HCT116 (cell line): ENCODE data around the gene AKAP8.

Experiments used
- CBX3 ChIP-seq: IDR thresholded peaks from 2 replicates; pipeline ENCODE4 v1.6.1; 2012; ENCODE audit warnings: low read depth
- CEBPB ChIP-seq: IDR thresholded peaks from 2 replicates; pipeline ENCODE4 v1.6.1; 2012; ENCODE audit warnings: low read depth
- CTCF ChIP-seq, 3 experiments: fragments of 200-600 bp in 1 of 3; sonication (generic) in 1 of 3; IDR thresholded peaks in 2 of 3; conservative IDR thresholded peaks in 1 of 3; 2 replicates each; pipeline ENCODE4 v1.5.1; 2012 to 2017; ENCODE audit warnings: low read depth in 2 of 3, low read length in 2 of 3, antibody characterized with exemption in 1 of 3, borderline replicate concordance in 1 of 3, control low read depth in 1 of 3, mild to moderate bottlenecking in 1 of 3, mixed read lengths in 1 of 3, mixed run types in 1 of 3, moderate library complexity in 1 of 3; ENCODE audit not compliant: insufficient read depth in 1 of 3
- EGR1 ChIP-seq: IDR thresholded peaks from 2 replicates; pipeline ENCODE4 v1.6.1; 2012; ENCODE audit warnings: low read depth
- EZH2phosphoT487 ChIP-seq: fragments of 200-600 bp; IDR thresholded peaks from 2 replicates; pipeline ENCODE4 v1.6.1; 2018; ENCODE audit warnings: antibody characterized with exemption, borderline replicate concordance
- POLR2AphosphoS5 ChIP-seq: IDR thresholded peaks from 2 replicates; pipeline ENCODE4 v1.6.1; 2011; ENCODE audit warnings: mild to moderate bottlenecking, low read depth, low read length, moderate library complexity
- REST ChIP-seq: IDR thresholded peaks from 2 replicates; pipeline ENCODE4 v1.6.1; 2012; ENCODE audit warnings: low read depth
- SIN3A ChIP-seq: IDR thresholded peaks from 2 replicates; pipeline ENCODE4 v1.6.1; 2012; ENCODE audit warnings: low read depth
- SP1 ChIP-seq: IDR thresholded peaks from 2 replicates; pipeline ENCODE4 v1.6.1; 2012; ENCODE audit warnings: low read depth
- ZNF274 ChIP-seq: fragments of 200-500 bp; sonication (Bioruptor generic); IDR thresholded peaks from 2 replicates; pipeline ENCODE4 v1.6.1; 2014; ENCODE audit warnings: mild to moderate bottlenecking, low read depth, low read length, inconsistent platforms
- TF ChIP-seq, protein P1 (sequence below): IDR thresholded peaks from 2 replicates; pipeline ENCODE4 v1.6.1; 2012

- no peak for TF ChIP-seq CTCF (IDR thresholded peaks at IDR 0.05 in 2 of 3, conservative IDR thresholded peaks at IDR 0.05 in 1 of 3; ENCODE audit: borderline replicate concordance in 1 of 3, insufficient read depth in 1 of 3, low read depth in 2 of 3, low read length in 2 of 3)
- no peak for TF ChIP-seq ZNF274
- TF ChIP-seq EGR1: no peak
- no peak for TF ChIP-seq REST
- TF ChIP-seq SIN3A: no peak
- TF ChIP-seq EZH2phosphoT487: no peak
- TF ChIP-seq CBX3: no peak
- TF ChIP-seq CEBPB: no peak
- TF ChIP-seq POLR2AphosphoS5: no peak
- TF ChIP-seq SP1: no peak
- TF ChIP-seq, protein P1, sequence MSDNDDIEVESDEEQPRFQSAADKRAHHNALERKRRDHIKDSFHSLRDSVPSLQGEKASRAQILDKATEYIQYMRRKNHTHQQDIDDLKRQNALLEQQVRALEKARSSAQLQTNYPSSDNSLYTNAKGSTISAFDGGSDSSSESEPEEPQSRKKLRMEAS: no peak
Observed at GRCh38 chr19:15427991-15428471, 48.4 kb upstream of the AKAP8 start.
